ENCODE measurements around the gene SFXN2. TPM values are rescaled to one million over a fixed set of nuclear protein-coding genes. Genes with fewer than 3 reads are reported as not detected.

SFXN2 gene
- polyA plus RNA-seq, 1 of the 3 experiments (the other 2 are of a cell fraction), result 10.2 TPM

DNA sequence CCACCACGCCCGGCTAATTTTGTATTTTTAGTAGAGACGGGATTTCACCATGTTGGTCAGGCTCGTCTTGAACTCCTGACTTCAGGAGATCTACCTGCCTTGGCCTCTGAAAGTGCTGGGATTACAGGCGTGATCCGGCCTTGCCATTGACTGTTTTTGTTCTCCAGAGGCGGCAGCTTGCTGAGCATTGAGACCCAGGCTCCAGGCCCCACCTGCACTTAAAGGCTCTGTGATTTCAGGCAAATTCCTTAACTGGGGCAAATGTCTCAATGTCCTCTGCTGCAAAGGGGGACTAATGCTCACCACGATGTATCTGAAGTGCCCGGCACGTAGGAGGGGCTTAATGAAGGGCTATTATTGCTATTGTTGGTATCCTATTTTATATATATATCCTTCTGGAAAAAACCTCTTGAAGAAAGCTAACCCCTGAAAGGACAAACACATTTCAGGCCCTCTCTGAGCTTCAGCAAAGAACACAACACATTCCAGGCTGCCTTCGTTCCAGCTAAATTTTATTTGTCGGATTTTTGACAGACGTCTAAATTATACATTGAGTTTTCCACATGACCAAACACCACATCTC lies 41.1 kb upstream of the SFXN2 start (continued):
- TF ChIP-seq, protein P1, sequence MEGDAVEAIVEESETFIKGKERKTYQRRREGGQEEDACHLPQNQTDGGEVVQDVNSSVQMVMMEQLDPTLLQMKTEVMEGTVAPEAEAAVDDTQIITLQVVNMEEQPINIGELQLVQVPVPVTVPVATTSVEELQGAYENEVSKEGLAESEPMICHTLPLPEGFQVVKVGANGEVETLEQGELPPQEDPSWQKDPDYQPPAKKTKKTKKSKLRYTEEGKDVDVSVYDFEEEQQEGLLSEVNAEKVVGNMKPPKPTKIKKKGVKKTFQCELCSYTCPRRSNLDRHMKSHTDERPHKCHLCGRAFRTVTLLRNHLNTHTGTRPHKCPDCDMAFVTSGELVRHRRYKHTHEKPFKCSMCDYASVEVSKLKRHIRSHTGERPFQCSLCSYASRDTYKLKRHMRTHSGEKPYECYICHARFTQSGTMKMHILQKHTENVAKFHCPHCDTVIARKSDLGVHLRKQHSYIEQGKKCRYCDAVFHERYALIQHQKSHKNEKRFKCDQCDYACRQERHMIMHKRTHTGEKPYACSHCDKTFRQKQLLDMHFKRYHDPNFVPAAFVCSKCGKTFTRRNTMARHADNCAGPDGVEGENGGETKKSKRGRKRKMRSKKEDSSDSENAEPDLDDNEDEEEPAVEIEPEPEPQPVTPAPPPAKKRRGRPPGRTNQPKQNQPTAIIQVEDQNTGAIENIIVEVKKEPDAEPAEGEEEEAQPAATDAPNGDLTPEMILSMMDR (IDR thresholded peaks at IDR 0.05), result no peak
- TF ChIP-seq JUND (IDR thresholded peaks at IDR 0.05) (no peak), CHD2 (IDR thresholded peaks at IDR 0.05; ENCODE audit: low read length, partially characterized antibody) (no peak)
- TF ChIP-seq, protein P2, sequence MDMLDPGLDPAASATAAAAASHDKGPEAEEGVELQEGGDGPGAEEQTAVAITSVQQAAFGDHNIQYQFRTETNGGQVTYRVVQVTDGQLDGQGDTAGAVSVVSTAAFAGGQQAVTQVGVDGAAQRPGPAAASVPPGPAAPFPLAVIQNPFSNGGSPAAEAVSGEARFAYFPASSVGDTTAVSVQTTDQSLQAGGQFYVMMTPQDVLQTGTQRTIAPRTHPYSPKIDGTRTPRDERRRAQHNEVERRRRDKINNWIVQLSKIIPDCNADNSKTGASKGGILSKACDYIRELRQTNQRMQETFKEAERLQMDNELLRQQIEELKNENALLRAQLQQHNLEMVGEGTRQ (IDR thresholded peaks at IDR 0.05; ENCODE audit: borderline replicate concordance, low read depth, low read length), result no peak

DNA sequence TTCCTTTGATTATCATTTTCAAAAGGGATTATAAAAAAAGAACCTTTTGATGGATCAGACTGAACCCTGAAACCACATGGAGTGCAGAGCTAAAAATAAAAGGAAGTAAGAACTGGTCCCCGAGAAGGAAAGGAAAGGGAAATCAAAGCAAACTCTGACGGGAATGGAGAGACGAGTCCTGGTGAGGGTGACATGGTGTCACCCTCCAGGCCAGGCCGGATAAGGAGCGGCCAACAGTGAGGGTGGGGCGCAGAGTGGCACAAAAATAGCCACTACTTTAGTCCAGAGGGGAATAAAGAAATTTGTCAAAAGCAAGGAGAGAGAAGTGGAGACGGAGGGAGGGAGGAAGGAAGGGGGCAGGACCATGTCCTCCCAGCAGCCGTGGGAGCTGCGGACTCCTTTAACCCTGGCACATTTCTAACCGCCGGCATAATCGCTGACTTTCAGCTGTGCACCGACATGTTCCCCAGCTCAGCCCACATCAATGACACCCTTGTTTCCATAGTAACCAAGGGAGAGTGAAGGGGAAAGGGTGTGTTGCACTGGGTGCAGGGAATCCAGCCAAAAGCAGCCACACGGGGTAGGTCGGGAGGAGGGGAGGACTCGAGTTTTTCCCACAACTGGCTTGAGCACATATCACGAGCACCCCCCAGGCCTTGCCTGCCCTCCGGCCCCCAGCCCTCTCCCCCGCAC lies 40.5 kb upstream of the SFXN2 start:
- H3K27me3 ChIP-seq (ENCODE audit: insufficient read depth), result no peaks in the 10 kb centered on the region
- no peak for TF ChIP-seq YY1 (IDR thresholded peaks at IDR 0.05; ENCODE audit: low read depth)
- TF ChIP-seq RFX5 (IDR thresholded peaks at IDR 0.05; ENCODE audit: low read length), result peak; percentile 94
- no peak for TF ChIP-seq ELF1 (IDR thresholded peaks at IDR 0.05)
- no peaks in the 10 kb centered on the region for H3K9me2 ChIP-seq
- H3K79me2 ChIP-seq (ENCODE audit: insufficient read depth), result no peaks in the 10 kb centered on the region
- no peak overlapping the region; the same call in 1 of the 2 replicates for H2AFZ ChIP-seq (ENCODE audit: low read depth)
- POLR2A ChIA-PET, result interaction anchor here (0.6 to 1.5 kb wide), 4 partner anchors 24 to 209 kb away, joined by 3 to 5 read pairs (median 4); no protein-coding TSS in a partner anchor
- H3K36me3 ChIP-seq (replicated peaks in 1 of 2; ENCODE audit: control insufficient read depth in 1 of 2, insufficient read depth in 2 of 2, low read length in 1 of 2), result no peaks in the 10 kb centered on the region
- no peaks in the 10 kb centered on the region for H3K9me3 ChIP-seq
- peak overlapping the region in 1 of 2 experiments; percentile 17; a peak in 1 of 4 replicates for H3K4me3 ChIP-seq (ENCODE audit: low read depth in 2 of 2, low read length in 1 of 2)
- no peaks in the 10 kb centered on the region for H4K20me1 ChIP-seq (ENCODE audit: insufficient read depth)
- peaks cover 37 to 78% of the 10 kb centered on the region in 2 experiments for H3K4me1 ChIP-seq (ENCODE audit: control insufficient read depth in 1 of 2, insufficient read depth in 2 of 2, low read depth in 1 of 2, low read length in 1 of 2)
- whole genome bisulfite sequencing (ENCODE audit: low lambda C conversion rate), result 71% methylated on average over 18 of the region's 19 CpGs
- peak overlapping the region; percentile 67 to 85; a peak in 2 of 4 replicates for H3K27ac ChIP-seq (ENCODE audit: low read depth in 2 of 2, low read length in 1 of 2)
- peaks cover 6% of the 10 kb centered on the region for H3F3A ChIP-seq (replicated peaks; ENCODE audit: insufficient read depth)
- H3K9ac ChIP-seq, result no peak overlapping the region
- DNase-seq, result peak; percentile 76
- CTCF ChIA-PET, result interaction anchor here (1.4 to 12.9 kb wide), 6 partner anchors 10 to 78 kb away, joined by 3 to 123 read pairs (median 9); partner anchors contain the start of genes ARL3, SFXN2 and TRIM8
- peak overlapping the region; percentile 62 for H3K4me2 ChIP-seq

DNA sequence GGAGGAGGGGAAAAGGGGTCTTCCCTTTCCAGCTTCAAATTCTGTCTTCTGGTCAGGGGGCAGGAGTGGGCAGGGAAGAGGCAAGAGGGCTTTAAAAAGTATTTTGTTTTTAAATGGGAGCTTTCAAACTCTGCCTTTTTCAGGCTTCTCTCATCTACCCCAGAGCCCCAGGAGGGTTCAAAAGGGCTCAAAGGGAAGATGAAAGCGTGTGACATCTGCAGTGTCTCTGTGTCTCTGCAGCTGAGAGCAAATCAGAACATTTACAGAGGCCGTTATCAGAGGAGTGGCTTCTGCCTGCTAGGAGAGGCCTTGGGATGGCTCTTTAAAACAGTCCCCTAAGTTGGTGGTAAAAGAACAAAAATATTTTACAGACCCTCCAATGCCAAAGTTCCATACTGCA lies 39.9 kb upstream of the SFXN2 start:
- no peaks in the 10 kb centered on the region for H3K36me3 ChIP-seq (replicated peaks in 1 of 2; ENCODE audit: control insufficient read depth in 1 of 2, insufficient read depth in 2 of 2, low read length in 1 of 2)
- ChIA-PET POLR2A (interaction anchor here (0.6 to 1.5 kb wide), 6 partner anchors 15 to 209 kb away, joined by 3 to 5 read pairs (median 3); no protein-coding TSS in a partner anchor), CTCF (interaction anchor here (1.4 to 12.9 kb wide), 7 partner anchors 11 to 79 kb away, joined by 3 to 123 read pairs (median 7); partner anchors contain the start of genes ARL3, SFXN2 and TRIM8)
- no peak overlapping the region for H3K4me3 ChIP-seq (ENCODE audit: low read depth in 2 of 2, low read length in 1 of 2)
- peak; percentile 52 for DNase-seq
- 67% methylated on average over 2 of the region's 2 CpGs for WGBS (ENCODE audit: low lambda C conversion rate)
- H3K4me1 ChIP-seq (ENCODE audit: control insufficient read depth in 1 of 2, insufficient read depth in 2 of 2, low read depth in 1 of 2, low read length in 1 of 2), result peaks cover 36 to 74% of the 10 kb centered on the region in 2 experiments
- no peaks in the 10 kb centered on the region for H3K9me2 ChIP-seq
- H3K9ac ChIP-seq, result no peak overlapping the region
- no peaks in the 10 kb centered on the region for H3K79me2 ChIP-seq (ENCODE audit: insufficient read depth)
- H4K20me1 ChIP-seq (ENCODE audit: insufficient read depth), result no peaks in the 10 kb centered on the region
- no peaks in the 10 kb centered on the region for H3K9me3 ChIP-seq
- TF ChIP-seq TCF12 (IDR thresholded peaks at IDR 0.05) (no peak), GATA2 (CRISPR knock-in tag; IDR thresholded peaks at IDR 0.05) (no peak), ZBTB33 (IDR thresholded peaks at IDR 0.05; ENCODE audit: borderline replicate concordance, low read depth) (no peak)
- no peak overlapping the region; the same call in 1 of the 2 replicates for H2AFZ ChIP-seq (ENCODE audit: low read depth)
- peak overlapping the region; percentile 67 to 85; a peak in 2 of 4 replicates for H3K27ac ChIP-seq (ENCODE audit: low read depth in 2 of 2, low read length in 1 of 2)
- no peaks in the 10 kb centered on the region for H3K27me3 ChIP-seq (ENCODE audit: insufficient read depth)
- H3F3A ChIP-seq (replicated peaks; ENCODE audit: insufficient read depth), result peaks cover 6% of the 10 kb centered on the region
- peak overlapping the region; percentile 62 for H3K4me2 ChIP-seq
